Stimulated activated memory B cell treated with anti-CD40 and anti-IgM and Interleukin-4, amounts not matched to agents 10 μg/mL and 1 μg/mL and 100 μg/mL, for 72 hours (primary cell): ENCODE data around the gene TEX28.
"Not testable (repeated sequence)": the region's sequence is repeated elsewhere in the genome, so short reads cannot be mapped to it uniquely, and the experiment has no call there.

Experiments used
- ATAC-seq: fragments of 150-1000 bp; cut with Tn5 transposase; 2 replicates; pipeline ENCODE4 v1.10.0; 2021
- H3K27ac Mint-ChIP-seq: one replicate; pipeline ENCODE4 v1.8.0; 2022; ENCODE audit warnings: mild to moderate bottlenecking, mixed read lengths
- H3K27me3 Mint-ChIP-seq: one replicate; pipeline ENCODE4 v1.8.0; 2022; ENCODE audit warnings: mixed read lengths
- H3K36me3 Mint-ChIP-seq: one replicate; pipeline ENCODE4 v1.8.0; 2022; ENCODE audit warnings: mixed read lengths
- H3K4me1 Mint-ChIP-seq: one replicate; pipeline ENCODE4 v1.8.0; 2022; ENCODE audit warnings: mixed read lengths
- H3K4me3 Mint-ChIP-seq: one replicate; pipeline ENCODE4 v1.8.0; 2022; ENCODE audit warnings: mild to moderate bottlenecking, moderate library complexity, mixed read lengths
- H3K9me3 Mint-ChIP-seq: one replicate; pipeline ENCODE4 v1.8.0; 2022; ENCODE audit warnings: mixed read lengths

Gene TEX28

GRCh38 chrX:154233620-154234019 lies 61.3 kb downstream of the TEX28 start:
- H3K4me3 Mint-ChIP-seq, H3K36me3 Mint-ChIP-seq, H3K9me3 Mint-ChIP-seq, H3K27me3 Mint-ChIP-seq, ATAC-seq, H3K27ac Mint-ChIP-seq, H3K4me1 Mint-ChIP-seq: not testable (repeated sequence)

- not testable (repeated sequence) for H3K36me3 Mint-ChIP-seq, H3K9me3 Mint-ChIP-seq, H3K27ac Mint-ChIP-seq, H3K4me3 Mint-ChIP-seq, ATAC-seq, H3K27me3 Mint-ChIP-seq, H3K4me1 Mint-ChIP-seq
These were observed 63.5 kb downstream of the TEX28 start for GRCh38 chrX:154231443-154231842.

- H3K27ac Mint-ChIP-seq, H3K9me3 Mint-ChIP-seq, ATAC-seq, H3K4me3 Mint-ChIP-seq, H3K36me3 Mint-ChIP-seq, H3K27me3 Mint-ChIP-seq, H3K4me1 Mint-ChIP-seq: not testable (repeated sequence)
These were observed 68.2 kb downstream of the TEX28 start for GRCh38 chrX:154226706-154227105.

GRCh38 chrX:154225292-154225691 lies 69.6 kb downstream of the TEX28 start:
- H3K4me3 Mint-ChIP-seq, H3K4me1 Mint-ChIP-seq, H3K9me3 Mint-ChIP-seq, H3K27ac Mint-ChIP-seq, H3K27me3 Mint-ChIP-seq, ATAC-seq, H3K36me3 Mint-ChIP-seq: not testable (repeated sequence)
